Small intestine (tissue), 7 donors: Measurements from ENCODE around the gene GCH1. TPM values are rescaled to one million over a fixed set of nuclear protein-coding genes. Genes with fewer than 3 reads are reported as not detected.
"Not testable (repeated sequence)": the region's sequence is repeated elsewhere in the genome, so short reads cannot be mapped to it uniquely, and the experiment has no call there.

ENCODE experiments used
- DNase-seq, 2 donors: peaks; one replicate each; pipeline versions ENCODE4 v3.0.0 to v3.0.0-alpha.2; 2013
- FAIRE-seq: peaks from 2 replicates; lab custom pipeline; 2012; peaks lifted over from hg19 to GRCh38; lab: Jason Lieb, UNC
- H3K27ac ChIP-seq, 3 donors: one replicate each; pipeline ENCODE4 v1.5.1; 2013; ENCODE audit warnings: low read length in 2 of 3, mild to moderate bottlenecking in 2 of 3, control low read depth in 1 of 3, inconsistent platforms in 1 of 3, low read depth in 1 of 3, moderate library complexity in 1 of 3
- H3K27me3 ChIP-seq, 3 donors: one replicate each; pipeline ENCODE4 v1.6.1; 2013; ENCODE audit warnings: low read length in 3 of 3, inconsistent platforms in 1 of 3; ENCODE audit not compliant: control insufficient read depth in 3 of 3, insufficient read depth in 3 of 3
- H3K36me3 ChIP-seq, 3 donors: one replicate each; pipeline ENCODE4 v1.6.1; 2013; ENCODE audit warnings: low read length in 3 of 3, inconsistent platforms in 1 of 3, low read depth in 1 of 3, mild to moderate bottlenecking in 1 of 3, moderate library complexity in 1 of 3; ENCODE audit not compliant: control insufficient read depth in 3 of 3, insufficient read depth in 2 of 3
- H3K4me1 ChIP-seq, 3 donors: one replicate each; pipeline ENCODE4 v1.6.1; 2013; ENCODE audit warnings: low read length in 2 of 3, inconsistent platforms in 1 of 3, low read depth in 1 of 3, mild to moderate bottlenecking in 1 of 3, moderate library complexity in 1 of 3; ENCODE audit not compliant: control insufficient read depth in 3 of 3, insufficient read depth in 2 of 3
- H3K4me3 ChIP-seq, 3 donors: one replicate each; pipeline ENCODE4 v1.5.1; 2013; ENCODE audit warnings: low read length in 3 of 3, control low read depth in 1 of 3, inconsistent platforms in 1 of 3, low read depth in 1 of 3, mild to moderate bottlenecking in 1 of 3, moderate library complexity in 1 of 3
- H3K9me3 ChIP-seq, 2 donors: one replicate each; pipeline ENCODE4 v1.6.1; 2013; ENCODE audit warnings: low read depth in 1 of 2, low read length in 1 of 2; ENCODE audit not compliant: control insufficient read depth in 2 of 2, insufficient read depth in 1 of 2
- whole genome bisulfite sequencing, 3 donors: extraction: QIAGEN DNeasy Blood & Tissue Kit; methylation state at CpG; one replicate each; pipeline ENCODE4 v1.1.7; 2013; 5-methylcytosine and 5-hydroxymethylcytosine counted together
- polyA plus RNA-seq, 4 donors: library from polyadenylated mRNA; stranded (reverse) in 3 of 4; unstranded in 1 of 4; fragments of 200-250 nt in 3 of 4; fragments of 120-200 nt in 1 of 4; gene quantifications; one replicate each; pipeline versions ENCODE4 v1.2.1 to v1.2.3, GENCODE V29; 2013
- donor health status: healthy with polysubstance abuse.
- donor health status: control.
- donor health status: control.
- donor health status: Bipolar disorder and iron deficiency.
- donor health status: healthy.

Gene GCH1
- polyA plus RNA-seq, 4 donors = 15.0 to 47.4 (median 37.6) TPM

DNA sequence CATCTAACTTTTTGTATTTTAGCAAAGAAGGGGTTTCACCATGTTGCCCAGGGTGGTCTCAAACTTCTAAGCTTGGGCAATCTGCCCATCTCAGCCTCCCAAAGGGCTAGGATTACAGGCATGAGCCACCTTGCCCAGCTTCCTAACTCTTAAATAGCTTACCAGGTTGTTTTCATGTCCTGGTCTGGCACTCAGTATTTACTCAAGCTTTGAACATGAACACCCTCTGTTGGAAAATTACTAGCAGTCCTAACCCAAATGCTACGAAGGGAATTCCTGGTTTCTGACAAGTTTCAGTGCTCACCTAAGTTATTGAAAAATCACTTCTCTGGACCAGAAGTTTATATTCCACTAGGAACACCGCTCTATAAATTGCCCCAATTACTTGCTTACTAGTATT is 32.5 kb upstream of the GCH1 start:
- DNase-seq (no peak), FAIRE-seq (no peak)
- H3K4me1 ChIP-seq = no peaks in the 10 kb centered on the region
- H3K9me3 ChIP-seq = no peaks in the 10 kb centered on the region
- no peaks in the 10 kb centered on the region for H3K27me3 ChIP-seq
- H3K27ac ChIP-seq = no peak overlapping the region
- WGBS, 3 donors = 47 to 50% (median 50%) methylated on average over 2 of the region's 2 CpGs
- H3K4me3 ChIP-seq = no peak overlapping the region
- H3K36me3 ChIP-seq = peaks cover 0 to 2% (median 0%) of the 10 kb centered on the region in 3 donors

DNA sequence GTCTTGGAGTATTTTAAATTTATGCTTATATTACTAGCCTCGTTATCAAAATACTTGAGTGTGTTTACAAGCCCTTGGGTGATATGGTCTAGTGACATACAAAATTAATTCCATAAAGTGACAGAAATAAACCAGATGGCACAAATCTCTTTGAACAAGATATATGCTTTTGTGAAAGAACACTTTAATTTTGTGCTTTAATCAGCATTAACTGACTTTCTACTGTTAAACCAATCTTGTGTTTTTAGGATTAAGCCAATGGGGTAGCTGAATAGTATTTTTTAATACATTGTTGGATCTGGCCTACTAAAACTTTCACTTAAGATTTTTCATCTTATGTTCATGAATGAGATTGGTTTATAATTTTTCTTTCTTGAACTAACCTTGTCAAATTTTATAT is 30.4 kb upstream of the GCH1 start:
- WGBS, 3 donors = 59 to 72% (median 70%) methylated on average over 1 of the region's 1 CpG

DNA sequence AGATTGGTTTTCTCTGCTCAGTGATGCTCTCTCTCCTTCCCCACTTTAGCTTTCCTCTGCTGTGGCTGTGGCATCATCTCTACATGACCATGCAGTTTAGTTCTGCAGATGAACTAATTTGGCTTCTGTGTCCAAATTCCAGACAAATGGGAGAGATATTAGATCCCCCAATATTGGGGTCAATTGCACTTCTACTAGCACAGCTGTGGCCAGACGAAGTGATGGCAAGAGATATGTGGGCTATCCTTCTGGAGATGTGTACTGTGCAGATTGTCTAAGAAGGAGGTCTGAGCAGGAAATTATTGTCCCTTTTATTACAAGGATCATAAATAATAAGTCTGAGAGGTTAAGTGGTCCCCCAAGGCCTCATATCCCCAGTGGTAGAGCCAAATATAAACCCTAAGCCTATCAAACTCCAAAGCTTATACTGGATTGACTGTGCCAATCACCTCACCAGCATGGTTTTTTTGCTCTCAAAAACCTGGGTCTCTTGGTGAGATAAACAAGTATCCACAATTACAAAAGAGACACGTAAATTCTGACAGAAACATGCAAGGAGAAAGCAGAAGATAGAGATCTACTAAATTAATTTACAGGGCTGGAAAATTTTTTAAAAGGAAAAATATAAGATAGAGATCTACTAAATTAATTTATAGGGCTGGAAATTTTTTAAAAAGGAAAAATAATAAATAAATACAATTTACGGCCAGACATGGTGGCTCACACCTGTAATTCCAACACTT is 29.1 kb upstream of the GCH1 start:
- Histone ChIP-seq H3K4me1 (no peaks in the 10 kb centered on the region), H3K36me3 (no peaks in the 10 kb centered on the region), H3K27me3 (no peaks in the 10 kb centered on the region), H3K9me3 (no peaks in the 10 kb centered on the region), H3K27ac (no peak overlapping the region), H3K4me3 (no peak overlapping the region)
- DNase-seq (no peak), FAIRE-seq (no peak)
- 90 to 98% (median 90%) methylated on average over 3 of the region's 3 CpGs for WGBS, 3 donors

More for the DNA sequence above, 30.4 kb upstream of the GCH1 start:
- no peaks in the 10 kb centered on the region for H3K36me3 ChIP-seq
- H3K27ac ChIP-seq = no peak overlapping the region
- H3K4me3 ChIP-seq = no peak overlapping the region
- H3K4me1 ChIP-seq = no peaks in the 10 kb centered on the region
- no peaks in the 10 kb centered on the region for H3K27me3 ChIP-seq
- DNase-seq (no peak), FAIRE-seq (no peak)
- no peaks in the 10 kb centered on the region for H3K9me3 ChIP-seq

DNA sequence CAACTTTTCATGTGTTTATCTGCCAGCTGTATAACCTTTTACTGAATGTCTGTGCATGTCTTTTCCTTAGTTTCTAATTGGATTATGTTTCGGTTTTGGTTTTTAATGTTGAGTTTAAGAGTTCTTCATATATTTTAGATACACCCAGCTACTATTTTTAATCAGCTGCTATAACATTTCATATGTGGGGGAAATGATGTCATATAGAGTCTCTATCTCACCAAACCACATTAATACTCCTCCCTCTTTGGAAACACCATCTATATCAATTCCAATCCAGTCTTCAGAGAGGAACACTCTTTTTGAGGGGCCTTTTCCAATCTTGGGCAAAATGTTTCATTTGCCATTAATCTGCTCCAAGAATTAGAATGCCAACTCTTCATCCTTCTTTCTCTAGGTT is 28.5 kb upstream of the GCH1 start:
- Histone ChIP-seq H3K36me3 (no peaks in the 10 kb centered on the region), H3K4me3 (no peak overlapping the region), H3K27me3 (no peaks in the 10 kb centered on the region), H3K4me1 (no peaks in the 10 kb centered on the region), H3K27ac (no peak overlapping the region), H3K9me3 (no peaks in the 10 kb centered on the region)
- DNase-seq (no peak), FAIRE-seq (no peak)
- WGBS, 3 donors = 92 to 100% (median 93%) methylated on average over 1 of the region's 1 CpG

DNA sequence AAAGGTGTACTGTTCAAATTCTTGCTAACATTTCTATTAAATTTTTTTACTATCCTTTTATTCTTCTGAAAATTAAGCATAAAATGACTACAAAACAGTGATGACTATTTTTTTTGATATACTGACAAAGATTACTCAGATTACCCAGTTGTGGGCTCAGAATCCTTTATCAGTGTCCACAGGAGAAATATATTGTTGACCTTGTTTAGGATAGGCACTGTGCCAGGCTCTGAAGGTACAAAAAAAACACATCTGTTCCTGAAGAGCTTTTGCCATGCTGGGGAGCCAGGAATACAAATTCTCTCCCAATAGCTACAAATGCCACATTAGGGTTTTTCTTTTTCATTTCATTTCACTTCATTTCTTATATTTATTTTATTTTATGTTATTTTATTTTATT is 26.9 kb upstream of the GCH1 start:
- H3K4me1 ChIP-seq = no peaks in the 10 kb centered on the region
- no peaks in the 10 kb centered on the region for H3K27me3 ChIP-seq
- H3K36me3 ChIP-seq = no peaks in the 10 kb centered on the region
- no peak overlapping the region for H3K4me3 ChIP-seq
- no peaks in the 10 kb centered on the region for H3K9me3 ChIP-seq
- H3K27ac ChIP-seq = no peak overlapping the region
- DNase-seq (no peak), FAIRE-seq (no peak)

DNA sequence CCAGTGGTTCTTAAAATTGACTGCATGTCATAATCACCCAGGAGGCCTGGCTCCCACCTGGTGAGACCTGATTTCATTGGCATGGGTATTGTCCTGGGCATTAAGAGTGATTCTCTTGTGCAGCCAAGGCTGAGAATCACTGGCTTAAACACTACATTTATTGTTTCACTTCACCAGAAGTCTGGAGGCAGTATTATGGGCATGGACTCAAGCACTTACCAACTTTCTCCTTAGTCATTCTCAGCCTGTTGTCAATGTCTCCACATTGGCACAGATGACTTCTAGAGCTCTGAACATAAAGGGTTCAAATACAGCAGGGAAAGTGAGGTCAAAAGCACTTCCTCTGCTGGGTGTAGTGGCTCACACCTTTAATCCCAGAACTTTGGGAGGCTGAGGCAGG is 25.6 kb upstream of the GCH1 start:
- FAIRE-seq (no peak), DNase-seq (no peak)
- Histone ChIP-seq H3K9me3 (no peaks in the 10 kb centered on the region), H3K27ac (no peak overlapping the region), H3K4me3 (no peak overlapping the region), H3K27me3 (no peaks in the 10 kb centered on the region), H3K4me1 (no peaks in the 10 kb centered on the region), H3K36me3 (no peaks in the 10 kb centered on the region)

DNA sequence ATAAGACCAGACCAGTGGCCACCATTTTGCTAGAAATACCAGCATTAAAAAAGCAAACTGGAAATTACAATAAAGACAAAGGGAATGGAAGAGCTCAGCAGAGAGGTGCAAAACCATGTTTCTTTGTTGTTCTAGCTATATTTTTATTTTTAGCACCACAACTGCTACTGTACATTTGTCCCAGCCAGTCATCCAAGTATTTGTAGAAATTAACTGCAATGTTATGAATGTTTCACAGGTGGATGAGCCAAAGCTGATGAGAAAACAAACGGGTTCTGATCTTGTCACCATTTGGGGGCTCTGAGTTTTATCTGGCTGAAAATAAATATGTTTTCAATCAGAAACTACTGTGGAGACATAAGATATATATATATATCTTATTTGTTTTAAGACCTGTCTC is 24.9 kb upstream of the GCH1 start:
- no peak for FAIRE-seq
- no peaks in the 10 kb centered on the region for H3K9me3 ChIP-seq
- no peak overlapping the region for H3K27ac ChIP-seq
- H3K27me3 ChIP-seq = no peaks in the 10 kb centered on the region
- H3K36me3 ChIP-seq = no peaks in the 10 kb centered on the region
- WGBS, 3 donors = 85 to 94% (median 90%) methylated on average over 1 of the region's 1 CpG
- no peak overlapping the region for H3K4me3 ChIP-seq
- H3K4me1 ChIP-seq = no peaks in the 10 kb centered on the region
- DNase-seq = no peak

DNA sequence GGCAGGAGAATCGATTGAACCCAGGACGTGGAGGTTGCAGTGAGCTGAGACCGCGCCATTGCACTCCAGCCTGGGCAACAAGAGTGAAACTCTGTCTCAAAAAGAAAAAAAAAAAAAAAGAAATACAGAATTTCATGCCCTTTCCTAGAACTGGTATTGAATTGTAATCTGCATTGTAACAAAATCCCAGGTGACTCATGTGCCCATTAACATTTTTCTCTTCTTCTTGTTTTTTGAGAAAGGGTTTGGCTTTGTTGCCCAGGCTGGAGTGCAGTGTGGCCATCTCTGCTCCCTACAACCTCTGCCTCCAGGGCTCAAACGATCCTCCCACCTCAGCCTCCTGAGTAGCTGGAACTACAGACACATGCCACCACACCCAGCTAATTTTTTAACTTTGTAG is 23.9 kb upstream of the GCH1 start:
- H3K27ac ChIP-seq, FAIRE-seq, DNase-seq, H3K4me1 ChIP-seq, H3K9me3 ChIP-seq, H3K4me3 ChIP-seq, H3K27me3 ChIP-seq, H3K36me3 ChIP-seq: not testable (repeated sequence)
- whole genome bisulfite sequencing, 3 donors = 92 to 94% (median 94%) methylated on average over 5 of the region's 5 CpGs

DNA sequence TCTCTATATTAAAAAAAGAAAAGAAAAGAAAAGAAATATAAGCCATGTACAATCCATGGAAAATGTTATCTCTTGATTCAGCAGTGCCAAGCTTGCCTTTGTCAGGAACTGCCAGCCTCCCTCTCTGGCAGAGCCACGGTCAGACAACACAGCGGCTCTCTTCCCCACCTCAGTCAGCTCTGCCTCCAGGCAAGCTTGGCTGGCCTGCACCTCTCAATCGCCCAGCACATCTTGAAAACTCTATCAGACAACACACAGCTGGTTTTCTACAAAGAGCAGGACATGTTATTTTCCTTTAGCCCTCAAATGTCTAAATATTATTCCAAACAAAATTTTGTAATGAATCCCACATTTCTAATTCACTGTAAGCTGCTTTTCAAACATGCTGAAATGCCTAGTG is 20.0 kb upstream of the GCH1 start:
- Histone ChIP-seq H3K4me1 (no peaks in the 10 kb centered on the region), H3K27ac (no peak overlapping the region), H3K9me3 (no peaks in the 10 kb centered on the region), H3K4me3 (no peak overlapping the region), H3K27me3 (no peaks in the 10 kb centered on the region), H3K36me3 (no peaks in the 10 kb centered on the region)
- DNase-seq (no peak), FAIRE-seq (no peak)
- WGBS, 3 donors = 74 to 89% (median 84%) methylated on average over 3 of the region's 3 CpGs
